Erythroblast (primary cell): ENCODE data around the gene GPR162.

ENCODE experiments used
- GATA1 ChIP-seq: IDR thresholded peaks from 2 replicates; pipeline ENCODE4 v1.6.1; 2011; ENCODE audit warnings: low read depth, mild to moderate bottlenecking, control low read depth, low read length, moderate library complexity
- POLR2A ChIP-seq: IDR thresholded peaks from 2 replicates; pipeline ENCODE4 v1.6.1; 2011; ENCODE audit warnings: mild to moderate bottlenecking, low read length

- TF ChIP-seq POLR2A (no peak), GATA1 (no peak)
Measured at GRCh38 chr12:6788972-6789924, 32.4 kb upstream of the GPR162 start, which contains the start of gene CD4.
